Lung microvascular endothelial cell (primary cell): Measurements from ENCODE around the gene CDH24. TPM values are rescaled to one million over a fixed set of nuclear protein-coding genes. Genes with fewer than 3 reads are reported as not detected.

Source experiments
- DNase-seq, 2 donors: peaks; one replicate each; pipeline versions ENCODE4 v3.0.0 to v3.0.0-alpha.2; 2010; ENCODE audit warnings: low read depth in 2 of 2
- total RNA-seq: library from RNA; depleted of rRNA; stranded (reverse); fragments of >200 nt; gene quantifications from 2 replicates; pipeline ENCODE4 v1.2.1, GENCODE V29; 2014

CDH24 gene
- total RNA-seq, 1 donor from 2014 or later = 0.60 TPM

DNA sequence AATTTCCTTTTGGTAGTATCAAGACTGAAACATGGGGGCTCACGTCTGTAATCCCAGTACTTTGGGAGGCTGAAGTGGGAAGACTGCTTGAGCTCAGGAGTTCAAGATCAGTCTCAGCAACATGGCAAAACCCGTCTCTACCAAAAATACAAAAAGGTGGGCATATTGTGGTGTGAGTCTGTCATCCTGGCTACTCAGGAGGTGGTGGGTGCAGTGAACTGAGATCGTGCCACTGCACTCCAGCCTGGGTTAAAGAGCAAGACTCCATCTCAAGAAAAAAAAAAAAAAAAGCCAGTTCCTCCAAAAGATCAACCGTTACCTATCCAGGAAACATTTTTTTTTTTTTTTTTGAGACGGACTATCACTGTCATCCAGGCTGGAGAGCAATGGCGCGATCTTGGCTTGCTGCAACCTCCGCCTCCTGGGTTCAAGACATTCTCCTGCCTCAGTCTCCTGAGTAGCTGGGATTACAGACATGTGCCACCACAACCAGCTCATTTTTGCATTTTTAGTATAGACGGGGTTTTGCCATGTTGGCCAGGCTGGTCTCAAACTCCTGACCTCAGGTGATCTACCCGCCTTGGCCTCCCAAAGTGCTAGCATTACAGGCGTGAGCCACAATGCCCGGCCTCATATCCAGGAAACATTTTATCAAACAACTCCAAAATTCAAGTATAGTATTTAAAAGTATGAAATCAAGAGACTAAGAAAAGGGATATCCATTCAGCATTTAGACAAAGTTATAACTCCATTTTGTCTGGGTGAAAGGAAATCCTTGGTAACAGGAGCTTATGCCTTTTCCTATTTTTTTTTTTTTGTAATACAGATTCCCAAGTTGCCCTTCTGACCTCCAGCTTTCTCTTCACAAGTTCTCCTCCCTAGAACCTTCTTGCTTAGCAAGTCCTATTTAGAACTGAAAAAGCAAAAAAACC, 34.2 kb upstream of the CDH24 start:
- no peak for DNase-seq

DNA sequence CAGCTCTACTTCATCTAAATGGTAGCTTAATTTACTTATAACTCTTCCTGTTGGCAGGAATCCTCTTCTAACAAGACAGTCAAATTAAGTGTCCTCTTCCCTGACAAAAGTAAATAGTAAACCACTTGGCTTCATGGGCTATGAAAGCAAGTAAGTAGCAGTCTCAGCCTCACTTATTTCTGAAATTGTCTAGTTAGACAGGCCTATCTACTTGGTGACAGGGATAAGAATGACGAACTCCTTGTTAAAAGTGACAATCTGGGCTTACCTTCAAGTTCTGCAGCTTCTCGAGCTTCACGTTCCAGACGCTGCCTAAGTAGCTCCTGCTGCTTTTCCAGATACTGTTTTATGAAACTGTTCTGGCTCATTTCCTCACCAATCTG, 32.9 kb upstream of the CDH24 start:
- peak in 1 of 2 donors; percentile 38 for DNase-seq

DNA sequence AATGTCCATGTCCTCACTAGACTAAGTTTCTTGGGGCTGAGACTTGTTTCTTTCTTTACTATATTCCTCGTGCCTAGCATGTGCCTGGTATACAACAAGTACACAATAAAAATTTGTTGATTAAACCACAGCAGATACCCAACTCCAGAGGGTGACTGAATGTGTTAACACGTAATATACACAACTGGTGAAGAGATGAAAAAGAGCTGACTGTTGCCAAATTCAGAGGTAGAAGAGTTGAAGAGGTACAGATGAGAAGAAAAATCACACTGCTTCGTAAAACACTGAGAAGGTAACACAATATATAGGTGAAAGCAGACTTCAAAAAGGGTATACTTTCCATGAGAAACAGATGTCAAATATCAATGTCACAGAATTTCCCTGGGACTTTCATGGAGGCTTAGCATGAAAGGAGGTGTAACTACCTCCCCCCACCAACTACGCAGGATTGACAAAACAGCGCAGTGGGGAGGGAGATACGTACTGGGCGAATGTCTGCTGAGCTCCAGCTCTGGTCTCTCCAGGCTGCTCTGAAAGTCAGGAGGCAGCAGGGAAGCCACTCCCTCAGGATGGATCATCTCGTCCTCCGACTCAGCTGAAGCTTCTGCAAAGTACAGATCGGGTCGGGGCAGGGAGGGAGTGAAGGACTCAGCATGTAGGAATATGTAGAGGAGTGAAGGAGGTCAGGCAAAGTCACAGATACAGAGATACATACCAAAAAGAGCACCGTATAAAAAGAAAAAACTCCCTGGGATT, 32.4 kb upstream of the CDH24 start:
- DNase-seq = no peak

DNA sequence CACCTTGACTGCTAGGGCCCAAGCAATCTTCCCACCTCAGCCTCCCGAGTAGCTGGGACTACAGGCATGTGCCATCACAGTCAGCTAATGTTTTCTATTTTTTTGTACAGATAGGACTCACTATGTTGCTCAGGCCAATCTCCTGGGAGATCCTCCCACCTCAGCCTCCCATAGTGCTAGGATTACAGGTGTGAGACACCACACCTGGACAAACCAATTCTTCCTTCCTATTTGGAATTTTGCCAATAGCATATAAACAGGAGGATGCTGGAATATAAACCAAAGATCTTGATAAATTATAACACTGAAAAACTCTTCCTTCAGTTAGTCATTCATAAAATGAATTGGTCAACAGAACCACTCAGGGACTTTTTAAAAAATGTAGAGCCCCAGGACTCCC, 29.2 kb upstream of the CDH24 start:
- no peak for DNase-seq

DNA sequence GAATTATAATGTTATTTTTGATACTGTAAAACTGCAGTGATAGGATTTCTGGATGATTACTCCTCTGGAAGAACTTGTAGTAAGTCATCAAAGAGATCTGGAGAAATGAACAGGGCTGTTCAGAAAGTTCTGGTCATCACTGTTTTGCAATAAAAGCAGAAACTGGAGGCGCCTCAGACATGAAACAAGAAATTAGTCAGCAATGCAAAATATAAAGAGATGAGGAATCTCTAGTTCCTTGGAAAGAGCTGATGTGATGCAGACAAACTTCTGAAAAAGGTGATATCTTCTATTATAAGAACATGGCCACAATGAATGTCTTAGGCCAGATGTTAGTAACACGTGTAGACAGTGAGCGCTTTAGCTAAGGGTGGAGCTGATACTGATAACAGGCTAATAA, 28.1 kb upstream of the CDH24 start:
- no peak for DNase-seq

DNA sequence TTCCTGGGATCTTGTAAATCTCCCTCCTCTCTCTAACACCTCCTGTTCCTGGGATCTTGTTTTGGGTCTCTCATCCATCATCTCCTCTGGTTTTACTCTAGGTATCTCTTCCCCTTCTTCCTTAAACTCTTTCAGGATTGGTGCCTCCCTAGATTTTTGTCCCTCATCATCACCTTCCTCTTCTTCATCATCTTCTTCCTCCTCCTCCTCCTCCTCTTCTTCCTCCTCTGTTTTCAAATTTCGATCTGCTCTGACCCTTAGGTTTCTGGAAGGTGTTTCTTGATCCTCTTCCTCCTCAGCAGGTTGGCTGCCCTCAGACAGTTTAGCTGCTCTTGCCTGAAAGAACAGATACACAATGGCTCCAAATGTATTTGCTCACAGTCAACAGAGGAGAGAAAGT, 23.2 kb upstream of the CDH24 start:
- DNase-seq = no peak

DNA sequence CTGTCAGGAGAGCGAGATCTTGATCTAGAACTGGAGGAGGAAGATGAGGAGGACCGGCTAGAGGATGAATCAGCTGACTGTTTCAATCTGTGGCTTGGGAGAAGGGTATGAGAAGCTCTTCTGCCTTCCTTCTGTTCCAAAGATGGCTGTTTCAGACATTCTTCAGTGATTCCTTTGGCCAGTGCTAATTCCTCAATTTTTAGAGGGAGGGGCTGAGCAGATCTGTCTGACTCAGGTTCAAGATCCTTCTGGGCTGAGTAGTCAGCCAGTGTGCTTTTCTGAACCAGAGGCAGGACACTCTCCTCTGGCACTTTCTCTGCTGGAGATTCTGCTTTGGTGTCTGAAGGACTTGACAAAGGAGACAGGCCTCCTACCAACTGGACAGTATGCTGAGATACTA, 22.4 kb upstream of the CDH24 start:
- no peak for DNase-seq

DNA sequence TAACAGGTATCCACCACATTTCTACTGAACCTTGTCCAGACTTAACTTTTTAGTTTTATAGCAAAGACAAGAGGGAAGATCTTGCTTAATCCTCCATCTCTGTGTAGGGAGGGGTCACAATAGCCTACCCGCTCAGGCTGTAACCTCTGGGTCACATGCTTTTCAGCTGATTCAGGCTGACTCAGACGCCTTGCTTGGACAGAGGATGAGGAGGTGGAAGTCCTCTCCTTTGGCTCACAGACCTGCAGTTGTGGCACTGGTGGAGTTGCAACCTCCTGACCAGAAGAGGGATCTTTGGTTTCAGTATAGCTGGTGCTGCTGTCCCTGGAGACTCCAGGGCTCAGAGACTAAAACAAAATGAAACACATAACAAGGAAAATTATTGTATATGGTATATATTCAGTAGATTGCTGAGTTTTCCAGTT, 21.4 kb upstream of the CDH24 start:
- DNase-seq = peak; percentile 41 to 95

DNA sequence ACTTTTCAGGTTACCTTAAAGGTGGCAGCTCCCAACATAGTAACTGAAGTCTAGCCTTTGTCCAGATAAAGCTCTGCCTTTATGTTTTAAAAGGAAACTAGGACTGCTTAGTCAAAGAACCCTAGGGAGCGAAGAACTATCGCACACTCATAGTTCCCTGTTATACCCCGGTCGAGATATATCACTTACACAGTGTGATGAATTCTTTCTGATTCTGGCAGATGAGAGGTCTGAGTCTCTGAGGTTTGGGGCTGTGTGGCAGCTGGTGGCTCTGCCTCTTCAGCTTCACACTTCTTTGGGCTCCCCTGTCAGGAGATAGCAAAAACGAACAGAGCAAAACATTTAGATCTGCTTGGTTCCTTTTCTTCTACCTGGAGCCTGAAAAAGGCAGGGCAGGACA, 20.6 kb upstream of the CDH24 start:
- no peak for DNase-seq

DNA sequence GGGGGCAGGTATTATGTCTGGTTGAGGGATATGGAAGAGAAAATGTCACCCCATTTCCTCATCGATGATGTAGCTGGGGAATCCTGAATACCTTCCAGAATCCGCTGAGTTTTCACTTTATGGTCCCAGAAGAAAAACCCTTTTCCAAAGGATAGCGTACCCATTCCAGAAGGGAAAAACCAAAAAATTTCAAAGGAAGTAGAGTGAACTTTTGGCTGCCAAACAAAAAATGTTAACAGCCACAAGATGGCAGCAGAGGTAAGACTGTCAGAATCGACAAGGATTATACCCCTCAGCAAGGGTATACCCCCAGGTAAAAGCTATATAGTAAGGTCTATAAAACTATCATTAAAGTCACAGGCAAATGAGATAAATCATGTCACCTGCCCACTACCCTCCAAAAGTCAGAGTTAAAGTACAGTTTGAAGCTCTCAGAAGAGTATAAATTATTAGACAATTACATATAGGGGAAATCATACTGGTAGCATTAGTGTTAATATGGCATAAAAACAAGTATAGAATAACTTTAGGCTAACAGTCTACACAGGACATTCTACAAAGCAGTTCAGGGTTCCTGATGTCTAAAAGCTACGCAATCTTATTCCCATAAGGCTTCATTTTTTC, 19.6 kb upstream of the CDH24 start:
- DNase-seq = peak; percentile 55 to 58

DNA sequence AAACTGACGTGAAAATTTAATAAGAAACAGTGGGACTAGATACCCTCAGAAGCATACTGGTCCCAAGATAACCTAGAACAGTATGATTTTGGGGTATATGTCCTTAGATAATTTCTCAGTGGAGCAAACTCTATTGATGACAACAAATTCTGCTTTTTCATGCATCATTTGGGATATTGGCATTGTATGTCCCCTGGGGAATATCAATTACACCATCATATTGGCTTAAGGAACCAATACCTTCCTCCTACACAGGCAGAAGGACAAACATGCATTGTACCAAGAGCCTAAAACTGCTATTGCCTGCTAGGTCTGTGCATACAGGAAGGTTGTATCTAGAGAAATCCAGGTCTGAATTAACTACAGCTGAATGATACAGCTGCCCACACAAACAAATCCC, 17.6 kb upstream of the CDH24 start:
- DNase-seq = no peak

DNA sequence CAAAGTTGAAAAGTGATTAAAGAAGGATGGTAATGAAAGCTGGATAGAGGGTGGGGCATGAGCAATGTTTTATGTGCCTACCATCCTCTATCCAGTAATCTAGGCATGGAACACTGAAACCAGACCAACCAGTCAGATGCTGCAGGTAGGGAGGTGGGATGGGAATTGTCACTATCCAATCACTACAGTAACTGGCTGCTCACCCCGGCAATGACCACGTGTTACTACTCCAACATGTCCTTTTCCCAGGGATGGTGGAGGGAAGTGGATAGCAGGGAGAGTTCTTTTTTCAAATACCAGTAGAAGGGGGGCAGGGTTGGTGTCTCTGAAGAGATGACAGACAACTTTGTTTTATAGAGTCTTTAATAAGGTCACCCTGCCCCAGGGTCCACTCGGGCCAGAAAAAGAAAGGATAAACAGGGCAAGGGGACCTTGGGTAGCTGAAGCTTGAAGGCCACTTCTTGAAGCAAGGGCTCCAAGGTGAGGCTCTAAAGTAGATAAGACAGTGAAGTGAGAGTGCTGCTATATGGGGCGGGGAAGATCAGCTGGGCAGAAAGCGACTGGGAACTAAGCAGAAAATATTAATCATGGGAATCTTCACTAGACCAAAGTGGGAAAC, 14.7 kb upstream of the CDH24 start:
- DNase-seq = no peak

DNA sequence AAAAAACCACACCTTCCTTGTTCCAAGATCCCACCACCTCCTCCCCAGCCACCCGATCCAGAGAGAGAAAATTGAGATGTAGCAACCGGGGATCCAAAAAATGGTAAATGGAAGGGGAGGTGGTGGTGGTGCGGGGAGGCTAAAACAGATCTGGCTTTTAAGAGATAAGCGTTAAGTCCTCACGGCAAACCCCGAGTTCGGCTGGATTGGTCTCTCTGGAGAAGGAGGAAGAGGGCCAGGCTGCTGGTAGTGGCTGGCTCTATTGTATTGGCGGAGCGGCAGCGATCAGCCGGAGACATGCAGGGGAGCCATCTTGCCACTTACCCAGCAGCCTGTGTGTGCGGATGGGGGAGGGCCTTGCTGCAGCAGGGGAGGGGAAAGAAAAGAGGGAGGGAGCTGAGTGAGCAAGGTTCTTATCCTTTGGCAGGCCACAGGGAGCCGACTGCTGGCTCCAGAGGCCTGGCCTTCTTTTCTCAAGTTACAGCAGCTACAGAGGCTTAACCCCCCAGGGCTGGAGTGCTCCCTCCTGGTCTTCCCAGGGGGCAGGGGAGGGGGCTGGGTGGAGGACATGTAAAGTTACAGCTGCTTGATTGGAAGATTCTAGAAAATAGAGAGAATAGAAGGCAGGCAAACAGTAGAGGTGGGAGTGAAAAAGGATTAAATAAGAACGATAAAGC, 14.1 kb upstream of the CDH24 start:
- DNase-seq = peak; percentile 84 to 92

DNA sequence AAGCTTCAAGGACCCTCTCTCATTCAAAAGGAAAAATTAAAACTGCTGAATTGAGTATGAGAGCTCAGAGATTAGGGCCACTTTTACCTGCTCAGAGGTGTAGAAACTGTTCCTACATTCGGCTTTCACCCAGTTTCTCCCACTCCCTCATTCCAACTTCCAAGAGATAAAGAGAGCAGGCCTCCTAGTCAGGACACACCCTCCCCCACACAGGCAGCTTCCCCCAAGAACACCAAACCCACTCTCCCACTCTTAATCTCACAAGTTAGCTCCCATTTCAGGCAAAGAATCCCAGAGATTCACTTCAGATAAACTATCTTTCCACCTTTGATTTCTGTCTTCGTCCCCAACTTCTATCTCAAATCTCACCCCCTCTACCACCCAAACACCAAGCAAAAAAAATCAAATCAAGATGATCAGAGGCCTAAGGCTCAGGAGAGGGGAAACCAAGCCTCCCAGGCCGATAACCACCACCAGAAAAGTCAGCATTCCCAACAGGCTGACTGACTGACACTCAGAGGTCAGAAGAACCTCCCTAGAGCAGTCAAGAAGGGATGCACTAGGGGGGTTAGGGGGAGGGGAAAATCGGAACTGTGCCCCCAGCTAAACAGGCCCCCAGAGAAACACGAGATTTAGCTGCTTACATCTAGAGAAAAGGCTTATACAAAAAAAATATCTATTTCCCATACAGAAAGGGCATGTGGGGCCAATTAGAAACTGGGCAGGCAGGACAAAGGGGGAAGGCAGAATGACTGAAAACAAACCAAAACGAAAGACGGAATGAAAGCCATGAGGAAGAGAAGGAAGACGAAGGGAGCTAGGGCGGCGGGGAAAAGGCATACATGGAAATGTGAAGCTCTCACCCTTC, 13.2 kb upstream of the CDH24 start:
- DNase-seq = no peak

DNA sequence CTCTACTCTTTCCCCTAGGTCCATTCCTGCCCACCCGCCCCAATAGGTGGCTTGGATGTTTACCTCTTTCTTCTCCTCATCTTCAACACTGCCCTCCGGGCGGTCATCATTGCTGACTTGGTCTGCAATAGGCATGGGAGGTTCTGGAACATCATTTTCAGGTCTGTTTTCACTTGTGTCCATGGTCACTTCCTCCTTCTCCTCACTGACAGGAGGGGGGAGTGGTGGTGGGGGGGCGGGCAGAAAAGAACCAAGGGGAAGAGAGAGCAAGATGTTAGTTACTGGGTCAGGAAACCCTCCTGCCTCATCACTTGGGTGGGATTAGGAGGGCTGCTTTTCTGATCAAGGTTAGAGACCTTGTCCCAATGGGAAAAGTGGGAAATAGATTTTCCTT, 12.1 kb upstream of the CDH24 start:
- DNase-seq = no peak

DNA sequence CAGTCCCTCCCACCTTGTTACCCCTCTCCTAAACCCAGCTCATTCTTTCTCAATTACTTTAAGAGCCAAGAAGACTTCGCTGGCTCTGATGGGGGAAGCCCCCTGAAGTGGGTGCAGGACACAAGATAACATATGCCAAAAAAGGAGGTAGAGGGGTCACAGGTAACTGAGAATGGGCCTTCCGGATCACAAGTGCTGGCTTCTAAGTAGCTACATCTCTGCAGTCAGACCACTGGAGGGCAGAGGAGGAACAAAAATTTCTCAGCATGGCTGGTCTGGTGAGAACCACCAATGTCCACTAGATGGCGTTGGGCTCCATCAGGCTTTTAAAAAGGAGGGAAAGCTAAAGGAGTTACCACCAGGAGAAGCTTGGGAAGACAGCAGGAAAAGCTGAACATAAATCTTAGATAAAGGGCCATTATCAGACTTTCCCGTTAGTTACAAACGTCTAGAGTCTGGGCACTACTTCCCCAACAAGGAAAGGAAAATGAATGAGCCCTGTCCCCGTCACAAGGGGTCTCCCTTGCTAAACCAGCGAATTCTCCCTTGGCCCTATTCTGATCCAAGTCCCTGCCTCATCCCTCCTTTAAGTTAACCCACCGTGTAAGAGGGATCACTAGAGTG, 11.6 kb upstream of the CDH24 start:
- peak; percentile 91 to 93 for DNase-seq

DNA sequence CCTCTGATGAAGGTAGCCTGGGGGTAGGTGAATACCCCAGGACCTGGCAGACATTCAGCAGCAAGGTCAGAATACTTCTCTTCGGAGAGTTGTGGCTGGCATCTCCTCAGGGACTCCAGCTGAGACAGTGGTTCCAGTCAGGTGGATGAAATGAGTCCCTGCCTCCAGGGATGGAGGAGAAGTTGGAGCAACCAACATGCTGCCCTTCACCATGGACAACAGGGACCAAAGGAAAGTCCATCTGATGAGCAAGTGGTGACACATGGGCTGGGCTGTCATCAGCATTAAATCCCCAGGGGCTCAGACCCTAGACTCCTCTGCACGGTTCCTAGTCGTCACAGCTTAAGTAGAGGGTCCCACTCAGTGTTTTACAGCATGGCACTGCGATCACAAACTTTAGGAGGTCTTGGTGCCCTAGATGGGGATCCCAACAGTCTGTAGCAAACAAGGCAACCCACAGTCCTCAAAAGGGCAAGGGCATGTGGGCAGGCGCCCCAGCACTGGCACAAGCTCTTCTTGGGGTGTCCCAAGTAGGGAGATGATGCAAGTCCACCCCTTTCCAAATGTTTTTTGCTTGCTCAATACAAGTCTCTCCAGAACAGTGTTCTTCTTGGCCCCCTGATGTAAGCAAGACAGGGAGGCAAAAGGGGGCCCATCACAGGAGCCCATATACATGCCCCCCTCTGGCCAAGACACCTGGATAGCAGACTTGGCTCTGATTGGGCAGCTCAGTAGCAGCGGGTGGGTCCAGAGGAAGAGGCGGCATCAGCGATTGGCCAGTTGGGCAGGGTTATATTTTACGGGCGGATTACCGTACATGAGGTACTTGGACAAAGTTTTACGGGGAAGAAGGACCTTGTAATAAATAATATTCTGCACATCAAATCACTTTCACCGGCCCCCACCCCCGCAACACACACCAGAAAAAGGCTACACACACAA, 10.8 kb upstream of the CDH24 start:
- DNase-seq = peak in 1 of 2 donors; percentile 21

DNA sequence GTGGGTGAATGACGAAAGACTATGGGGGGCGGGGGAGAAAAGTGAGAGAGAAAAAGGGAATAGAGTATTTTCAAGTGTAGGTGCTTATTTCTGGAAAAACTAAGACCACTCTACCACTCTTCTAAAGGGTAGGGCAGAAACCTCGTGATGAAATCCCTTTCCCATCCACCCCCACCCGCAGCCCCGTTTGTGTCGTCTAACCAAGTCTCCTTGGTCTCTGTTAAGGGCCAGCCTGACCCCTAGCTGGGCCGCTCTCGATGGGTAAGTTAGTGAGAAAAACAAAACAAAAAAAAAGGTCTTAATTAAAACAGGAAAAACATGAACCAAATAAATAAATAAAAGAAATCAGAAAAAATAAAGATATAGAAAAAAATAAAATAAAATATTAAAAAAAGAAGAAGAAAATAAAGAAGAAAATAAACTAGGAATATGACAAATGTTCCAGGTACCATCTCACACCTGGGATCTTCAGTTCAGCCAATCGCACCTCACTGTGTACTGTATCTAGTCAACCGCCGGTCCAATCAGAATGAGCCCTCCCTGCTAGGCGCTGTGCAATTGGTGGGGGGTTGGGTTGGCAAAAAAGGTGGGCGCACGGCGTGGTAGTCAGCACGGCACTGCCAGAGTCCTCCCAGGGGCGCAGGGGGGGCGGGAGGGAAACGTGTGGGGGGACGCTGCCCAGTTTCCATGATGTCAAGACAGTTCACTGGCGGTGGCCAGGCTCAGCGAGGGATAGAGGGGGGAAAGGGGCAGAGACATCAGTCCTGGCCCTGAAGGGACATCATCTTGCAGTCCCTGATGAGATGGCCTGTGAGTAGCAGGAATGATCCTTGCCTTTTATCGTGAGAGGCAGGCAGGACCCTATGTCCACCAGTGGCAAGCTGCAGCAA, 9.8 kb upstream of the CDH24 start:
- DNase-seq = no peak
